LoVo (cell line): ENCODE measurements around the gene MVP.
"Not testable (repeated sequence)": the region's sequence is repeated elsewhere in the genome, so short reads cannot be mapped to it uniquely, and the experiment has no call there.

ENCODE experiments used
- DNase-seq: peaks from one replicate; pipeline ENCODE4 v3.0.0-alpha.2; 2016; ENCODE audit warnings: low spot score

MVP gene

GRCh38 chr16:29871822-29872546 lies 51.7 kb downstream of the MVP start:
- DNase-seq, result no peak

- DNase-seq, result no peak
Measured at GRCh38 chr16:29873319-29873718, 53.1 kb downstream of the MVP start.

- DNase-seq, result no peak
Measured at GRCh38 chr16:29875206-29875605, 54.9 kb downstream of the MVP start.

GRCh38 chr16:29876217-29876593 lies 55.9 kb downstream of the MVP start:
- no peak for DNase-seq

- no peak for DNase-seq
Measured at GRCh38 chr16:29876594-29877249, 56.5 kb downstream of the MVP start.

GRCh38 chr16:29877266-29877961 lies 57.2 kb downstream of the MVP start:
- no peak for DNase-seq

- no peak for DNase-seq
Measured at GRCh38 chr16:29878172-29878571, 57.9 kb downstream of the MVP start.

GRCh38 chr16:29881050-29881449 lies 60.8 kb downstream of the MVP start:
- no peak for DNase-seq

GRCh38 chr16:29883987-29884386 lies 63.7 kb downstream of the MVP start:
- no peak for DNase-seq

GRCh38 chr16:29889372-29889771 lies 69.1 kb downstream of the MVP start:
- not testable (repeated sequence) for DNase-seq

GRCh38 chr16:29891525-29892457 lies 71.5 kb downstream of the MVP start:
- DNase-seq, result no peak

- no peak for DNase-seq
Measured at GRCh38 chr16:29892458-29892813, 72.2 kb downstream of the MVP start.

- DNase-seq, result no peak
Measured at GRCh38 chr16:29893553-29893952, 73.3 kb downstream of the MVP start.

GRCh38 chr16:29894352-29894751 lies 74.1 kb downstream of the MVP start:
- DNase-seq, result no peak

- no peak for DNase-seq
Measured at GRCh38 chr16:29896841-29897240, 76.6 kb downstream of the MVP start.

GRCh38 chr16:29897333-29897732 lies 77.1 kb downstream of the MVP start:
- no peak for DNase-seq
